H1 (cell line): ENCODE measurements around the gene GPR25. TPM values are rescaled to one million over a fixed set of nuclear protein-coding genes. Genes with fewer than 3 reads are reported as not detected.

ENCODE experiments used
- ASH2L ChIP-seq: fragments of 200-600, 300-600 bp; sonication (generic); IDR thresholded peaks from one replicate; pipeline ENCODE4 v1.7.1; 2017; ENCODE audit warnings: low read length
- ATF2 ChIP-seq: IDR thresholded peaks from 2 replicates; pipeline ENCODE4 v1.6.1; 2012; ENCODE audit warnings: low read length, inconsistent platforms
- CHD2 ChIP-seq: IDR thresholded peaks from 2 replicates; pipeline ENCODE4 v1.6.1; 2012; ENCODE audit warnings: low read length, improper control_type of control experiment
- CTBP2 ChIP-seq: IDR thresholded peaks from 2 replicates; pipeline ENCODE4 v1.7.0; 2011; ENCODE audit warnings: borderline replicate concordance, mild to moderate bottlenecking, moderate library complexity, mixed read lengths, low read length; ENCODE audit not compliant: insufficient read depth, insufficient read length
- EP300 ChIP-seq, 2 experiments: IDR thresholded peaks; 1 replicate in 1 of 2; 2 replicates in 1 of 2; pipeline ENCODE4 v1.6.1; 2011 to 2012; ENCODE audit warnings: low read depth in 2 of 2, low read length in 2 of 2, mild to moderate bottlenecking in 2 of 2, borderline replicate concordance in 1 of 2, inconsistent platforms in 1 of 2, moderate library complexity in 1 of 2
- JUN ChIP-seq: IDR thresholded peaks from 2 replicates; pipeline ENCODE4 v1.6.1; 2011; ENCODE audit warnings: low read depth, mild to moderate bottlenecking, improper control_type of control experiment, low read length
- KDM1A ChIP-seq: fragments of 200-600, 300-600 bp; sonication (generic); IDR thresholded peaks from 2 replicates; pipeline ENCODE4 v1.7.1; 2016; ENCODE audit warnings: mild to moderate bottlenecking, low read length, borderline replicate concordance
- NRF1 ChIP-seq: IDR thresholded peaks from 2 replicates; pipeline ENCODE4 v1.6.1; 2011; ENCODE audit warnings: mild to moderate bottlenecking, low read depth, low read length, improper control_type of control experiment
- PHF8 ChIP-seq: fragments of 200-600 bp; sonication (generic); conservative IDR thresholded peaks from 2 replicates; pipeline ENCODE4 v1.7.1; 2012; ENCODE audit warnings: low read depth, mild to moderate bottlenecking, inconsistent platforms, low read length, moderate library complexity
- POLR2A ChIP-seq, 2 experiments: IDR thresholded peaks; 1 replicate in 1 of 2; 2 replicates in 1 of 2; pipeline ENCODE4 v1.6.1; 2011; ENCODE audit warnings: low read depth in 2 of 2, low read length in 2 of 2, mild to moderate bottlenecking in 2 of 2; ENCODE audit errors: control extremely low read depth in 1 of 2
- POLR2AphosphoS5 ChIP-seq: IDR thresholded peaks from 2 replicates; pipeline ENCODE4 v1.6.1; 2011; ENCODE audit warnings: low read depth, low read length
- POU5F1 ChIP-seq: IDR thresholded peaks from 2 replicates; pipeline ENCODE4 v1.6.1; 2011; ENCODE audit warnings: low read depth, mild to moderate bottlenecking, low read length, moderate library complexity
- RBBP5 ChIP-seq: IDR thresholded peaks from 2 replicates; pipeline ENCODE4 v1.7.1; 2012; ENCODE audit warnings: low read depth, mild to moderate bottlenecking, inconsistent platforms, low read length, moderate library complexity, borderline replicate concordance
- RFX5 ChIP-seq: IDR thresholded peaks from 2 replicates; pipeline ENCODE4 v1.6.1; 2011; ENCODE audit warnings: low read depth, low read length, improper control_type of control experiment, borderline replicate concordance
- RNF2 ChIP-seq: fragments of 200-900, 300-1000 bp; sonication (generic); IDR thresholded peaks from 2 replicates; pipeline ENCODE4 v1.7.1; 2016; ENCODE audit warnings: borderline replicate concordance, low read depth, mild to moderate bottlenecking, antibody characterized with exemption, low read length; ENCODE audit not compliant: poor library complexity, severe bottlenecking; ENCODE audit errors: missing control alignments
- SP2 ChIP-seq: IDR thresholded peaks from 2 replicates; pipeline ENCODE4 v1.6.1; 2012; ENCODE audit warnings: mild to moderate bottlenecking, low read length, inconsistent platforms
- SUZ12 ChIP-seq: fragments of 200-600 bp; sonication (generic); IDR thresholded peaks from 2 replicates; pipeline ENCODE4 v1.6.1; 2012; ENCODE audit warnings: mild to moderate bottlenecking, inconsistent platforms, low read length, moderate library complexity, mixed read lengths
- YY1 ChIP-seq: IDR thresholded peaks from 2 replicates; pipeline ENCODE4 v1.6.1; 2011; ENCODE audit warnings: low read depth, mild to moderate bottlenecking, low read length
- ZNF274 ChIP-seq: IDR thresholded peaks from 2 replicates; pipeline ENCODE4 v1.7.0; 2012; ENCODE audit warnings: low read length, borderline replicate concordance; ENCODE audit errors: extremely low read depth
- polyA plus RNA-seq, 7 experiments: library from polyadenylated mRNA; depleted of rRNA in 3 of 7; stranded (reverse) in 5 of 7; unstranded in 2 of 7; fragments of >200 nt in 5 of 7; fragments of 200-250 nt in 2 of 7; gene quantifications; 1 replicate in 5 of 7; 2 replicates in 1 of 7; 4 replicates in 1 of 7; pipeline versions ENCODE4 v1.2.1 to v1.2.3, GENCODE V29; 2011 to 2013; ENCODE audit warnings: missing spikeins in 2 of 7, mixed read lengths in 2 of 7
- total RNA-seq: library from RNA; stranded (reverse); fragmentation: NEBNext Ultra II Directional; extraction: Animal tissue kit (Norgen Biotek cat#: 25700); gene quantifications from 2 replicates; pipeline ENCODE4 v1.2.1, GENCODE V29; 2021
- TF ChIP-seq, protein P1 (sequence below): IDR thresholded peaks from 2 replicates; pipeline ENCODE4 v1.6.1; 2011; ENCODE audit warnings: low read length, improper control_type of control experiment

Gene GPR25
- total and polyA plus RNA-seq, 2 of the 8 experiments (the other 6 are each of a cell fraction or from before 2014, with no cell fraction given) = not detected

GRCh38 chr1:200890818-200891773, 18.3 kb downstream of the GPR25 start (continued):
- TF ChIP-seq KDM1A = peak; percentile 79
- peak; percentile 58 to 82; a peak in 2 of 3 replicates for TF ChIP-seq POLR2A (IDR thresholded peaks at IDR 0.05; ENCODE audit: control extremely low read depth in 1 of 2, low read depth in 2 of 2, low read length in 2 of 2)
- peak; percentile 58 for TF ChIP-seq PHF8
- no peak for TF ChIP-seq JUN
- TF ChIP-seq SUZ12 = no peak
- TF ChIP-seq ZNF274 = no peak
- TF ChIP-seq SP2 = no peak
- TF ChIP-seq, protein P1, sequence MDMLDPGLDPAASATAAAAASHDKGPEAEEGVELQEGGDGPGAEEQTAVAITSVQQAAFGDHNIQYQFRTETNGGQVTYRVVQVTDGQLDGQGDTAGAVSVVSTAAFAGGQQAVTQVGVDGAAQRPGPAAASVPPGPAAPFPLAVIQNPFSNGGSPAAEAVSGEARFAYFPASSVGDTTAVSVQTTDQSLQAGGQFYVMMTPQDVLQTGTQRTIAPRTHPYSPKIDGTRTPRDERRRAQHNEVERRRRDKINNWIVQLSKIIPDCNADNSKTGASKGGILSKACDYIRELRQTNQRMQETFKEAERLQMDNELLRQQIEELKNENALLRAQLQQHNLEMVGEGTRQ = no peak
- TF ChIP-seq POLR2AphosphoS5 = peak; percentile 52
- no peak for TF ChIP-seq RFX5
- TF ChIP-seq RNF2 = no peak
- TF ChIP-seq POU5F1 = no peak
- TF ChIP-seq RBBP5 = no peak; the same call in 1 of the 2 replicates
- TF ChIP-seq YY1 = no peak
- no peak for TF ChIP-seq CTBP2
- no peak for TF ChIP-seq NRF1
- TF ChIP-seq EP300 (IDR thresholded peaks at IDR 0.05; ENCODE audit: borderline replicate concordance in 1 of 2, low read depth in 2 of 2, low read length in 2 of 2) = peak in 1 of 2 experiments; percentile 96; a peak in 2 of 3 replicates
- no peak for TF ChIP-seq CHD2
- TF ChIP-seq ASH2L = peak; percentile 52
- 0 out of 2 replicates have a peak, but pooled peaks have one; percentile 18 for TF ChIP-seq ATF2
